Mesothelial cell of epicardium (in vitro differentiated cells): ENCODE results near the gene LENG1. TPM values are rescaled to one million over a fixed set of nuclear protein-coding genes. Genes with fewer than 3 reads are reported as not detected.

Experiments used
- DNase-seq, 2 experiments: peaks; one replicate each; pipeline ENCODE4 v3.0.0; 2021; ENCODE audit warnings: low spot score in 2 of 2; ENCODE audit not compliant: unreplicated experiment in 2 of 2
- H3K27ac Mint-ChIP-seq: 2 replicates; pipeline ENCODE4 v1.8.0; 2021; ENCODE audit warnings: mixed read lengths
- H3K27me3 Mint-ChIP-seq: 2 replicates; pipeline ENCODE4 v1.8.0; 2021; ENCODE audit warnings: low read depth, mixed read lengths
- H3K36me3 Mint-ChIP-seq: 2 replicates; pipeline ENCODE4 v1.8.0; 2021; ENCODE audit warnings: mixed read lengths
- H3K4me1 Mint-ChIP-seq: 2 replicates; pipeline ENCODE4 v1.8.0; 2021; ENCODE audit warnings: mixed read lengths
- H3K4me3 Mint-ChIP-seq: 2 replicates; pipeline ENCODE4 v1.8.0; 2021; ENCODE audit warnings: mild to moderate bottlenecking, moderate library complexity, mixed read lengths
- H3K9me3 Mint-ChIP-seq: 2 replicates; pipeline ENCODE4 v1.8.0; 2021; ENCODE audit warnings: mixed read lengths
- total RNA-seq: library from RNA; stranded (reverse); gene quantifications from 3 replicates; pipeline ENCODE4 v1.2.1, GENCODE V29; 2021
- TF ChIP-seq, protein P1 (sequence below): fragments of 200-600 bp; sonication (generic); IDR thresholded peaks from one replicate; pipeline ENCODE4 v1.5.0; 2021; ENCODE audit warnings: antibody characterized with exemption; ENCODE audit not compliant: unreplicated experiment

Gene LENG1
- total RNA-seq, 1 donor from 2014 or later, result 6.4 TPM

DNA sequence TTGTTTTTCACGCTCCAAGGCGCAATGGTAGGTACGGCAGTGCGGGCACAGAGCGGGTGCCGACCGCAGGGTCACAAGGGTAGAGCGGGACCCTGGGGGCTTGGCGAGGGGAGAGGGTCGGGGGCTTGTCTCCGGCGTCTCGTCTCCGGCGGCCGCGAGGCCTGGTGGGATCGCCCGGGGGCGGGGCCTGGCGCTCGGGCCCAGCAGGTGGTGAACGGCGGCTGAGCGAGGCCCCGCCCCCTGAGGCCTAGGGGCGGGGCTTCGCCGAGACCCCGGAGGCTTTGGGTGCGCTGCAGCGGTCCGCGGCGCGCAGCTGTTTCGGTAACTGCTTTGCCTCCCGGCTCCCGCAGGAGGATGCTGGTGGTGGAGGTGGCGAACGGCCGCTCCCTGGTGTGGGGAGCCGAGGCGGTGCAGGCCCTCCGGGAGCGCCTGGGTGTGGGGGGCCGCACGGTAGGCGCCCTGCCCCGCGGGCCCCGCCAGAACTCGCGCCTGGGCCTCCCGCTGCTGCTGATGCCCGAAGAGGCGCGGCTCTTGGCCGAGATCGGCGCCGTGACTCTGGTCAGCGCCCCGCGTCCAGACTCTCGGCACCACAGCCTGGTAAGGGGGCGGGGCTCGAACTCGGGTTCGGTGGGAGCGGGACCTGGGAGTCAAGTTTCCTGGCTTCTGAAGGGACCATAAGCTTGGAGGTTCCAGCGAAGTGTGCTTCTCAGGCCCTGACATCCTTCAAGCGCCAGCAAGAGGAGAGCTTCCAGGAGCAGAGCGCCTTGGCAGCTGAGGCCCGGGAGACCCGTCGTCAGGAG is 31.7 kb upstream of the LENG1 start, which contains the start of gene TSEN34:
TSEN34 (plus strand) TSS at position 298 of the 800 bp plus-strand sequence; CDS start at position 355, 57 bp downstream.
- TF ChIP-seq, protein P1, sequence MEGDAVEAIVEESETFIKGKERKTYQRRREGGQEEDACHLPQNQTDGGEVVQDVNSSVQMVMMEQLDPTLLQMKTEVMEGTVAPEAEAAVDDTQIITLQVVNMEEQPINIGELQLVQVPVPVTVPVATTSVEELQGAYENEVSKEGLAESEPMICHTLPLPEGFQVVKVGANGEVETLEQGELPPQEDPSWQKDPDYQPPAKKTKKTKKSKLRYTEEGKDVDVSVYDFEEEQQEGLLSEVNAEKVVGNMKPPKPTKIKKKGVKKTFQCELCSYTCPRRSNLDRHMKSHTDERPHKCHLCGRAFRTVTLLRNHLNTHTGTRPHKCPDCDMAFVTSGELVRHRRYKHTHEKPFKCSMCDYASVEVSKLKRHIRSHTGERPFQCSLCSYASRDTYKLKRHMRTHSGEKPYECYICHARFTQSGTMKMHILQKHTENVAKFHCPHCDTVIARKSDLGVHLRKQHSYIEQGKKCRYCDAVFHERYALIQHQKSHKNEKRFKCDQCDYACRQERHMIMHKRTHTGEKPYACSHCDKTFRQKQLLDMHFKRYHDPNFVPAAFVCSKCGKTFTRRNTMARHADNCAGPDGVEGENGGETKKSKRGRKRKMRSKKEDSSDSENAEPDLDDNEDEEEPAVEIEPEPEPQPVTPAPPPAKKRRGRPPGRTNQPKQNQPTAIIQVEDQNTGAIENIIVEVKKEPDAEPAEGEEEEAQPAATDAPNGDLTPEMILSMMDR, result no peak
- Mint-ChIP-seq H3K36me3 (peaks cover 7% of the 10 kb centered on the region), H3K4me1 (peaks cover 31% of the 10 kb centered on the region), H3K27ac (peak within 1 kb of the TSS; percentile 100), H3K27me3 (no peaks in the 10 kb centered on the region), H3K9me3 (no peaks in the 10 kb centered on the region), H3K4me3 (peak within 1 kb of the TSS; percentile 81)
- peak; percentile 87 to 93 for DNase-seq

DNA sequence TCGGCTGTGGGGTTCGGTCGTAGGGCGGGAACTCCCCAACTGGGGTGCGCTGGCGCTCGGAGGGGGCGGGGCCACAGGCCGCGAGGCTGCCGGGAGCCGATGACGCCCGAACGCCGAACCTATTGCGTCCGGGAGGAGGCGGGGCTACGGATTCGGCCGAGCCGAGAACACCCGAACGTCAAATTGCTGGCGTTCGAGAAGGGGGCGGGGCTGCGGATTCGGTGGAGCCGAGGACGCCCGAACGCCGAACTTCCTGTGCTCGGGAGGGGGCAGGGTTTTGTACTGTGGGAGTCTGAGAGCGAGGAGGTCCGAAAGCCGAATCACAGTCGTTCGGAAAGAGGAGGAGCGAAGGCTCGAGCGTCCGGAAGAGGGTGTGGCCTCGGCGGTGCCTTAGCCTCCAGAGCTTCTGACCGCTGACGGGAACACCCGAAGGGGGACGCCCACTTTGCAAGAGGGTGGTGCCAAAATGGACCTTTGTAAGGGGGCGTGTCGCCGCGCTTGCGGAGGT is 31.0 kb upstream of the LENG1 start:
- H3K36me3 Mint-ChIP-seq, result peaks cover 6% of the 10 kb centered on the region
- peak overlapping the region; percentile 81 for H3K4me3 Mint-ChIP-seq
- DNase-seq, result peak; percentile 99 to 100
- H3K27me3 Mint-ChIP-seq, result no peaks in the 10 kb centered on the region
- H3K9me3 Mint-ChIP-seq, result no peaks in the 10 kb centered on the region
- peak overlapping the region; percentile 100 for H3K27ac Mint-ChIP-seq
- TF ChIP-seq, protein P1, result no peak
- peaks cover 31% of the 10 kb centered on the region for H3K4me1 Mint-ChIP-seq

DNA sequence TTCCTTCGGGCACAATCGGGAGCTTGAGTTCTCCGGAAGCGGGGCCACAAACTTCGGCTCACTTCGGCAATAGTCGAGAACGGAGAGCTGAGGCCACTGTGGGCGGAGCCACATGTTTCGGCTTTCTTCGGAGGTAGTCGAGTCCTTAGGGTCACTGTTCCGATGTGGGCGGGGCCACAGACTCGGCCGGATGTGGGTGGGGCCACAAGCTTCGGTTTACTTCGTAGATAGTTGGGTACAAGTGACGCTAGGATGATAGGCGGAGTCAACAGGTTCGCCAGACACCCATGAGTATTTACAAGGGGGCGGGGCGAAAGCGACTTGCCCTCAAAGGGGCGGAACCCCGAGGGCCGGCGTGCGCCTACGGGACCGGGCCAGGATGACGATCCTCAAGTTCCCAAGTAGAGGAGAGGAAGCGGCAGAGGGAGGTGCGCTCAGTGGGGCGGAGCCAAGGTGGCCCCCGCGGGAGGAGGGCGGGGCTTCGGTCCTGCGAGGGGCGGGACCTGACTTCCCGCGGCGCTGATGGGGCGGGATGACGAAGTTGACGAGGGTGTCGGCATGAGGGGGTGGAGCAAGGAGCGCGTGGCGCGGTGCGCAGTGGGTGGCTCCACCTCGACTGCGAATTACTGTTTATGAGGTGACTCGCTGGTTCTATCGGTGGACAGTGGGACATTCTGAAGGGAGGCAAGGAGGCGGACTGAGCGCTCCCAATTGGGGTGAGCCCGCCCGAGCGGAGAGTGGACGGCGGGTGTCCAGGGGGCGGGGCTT is 30.4 kb upstream of the LENG1 start:
- Mint-ChIP-seq H3K4me1 (peaks cover 31% of the 10 kb centered on the region), H3K27ac (peak overlapping the region; percentile 100), H3K4me3 (peak overlapping the region; percentile 81), H3K27me3 (no peaks in the 10 kb centered on the region), H3K9me3 (no peaks in the 10 kb centered on the region), H3K36me3 (peaks cover 6% of the 10 kb centered on the region)
- peak; percentile 100 for DNase-seq
- TF ChIP-seq, protein P1, result no peak

- peaks cover 5% of the 10 kb centered on the region for H3K36me3 Mint-ChIP-seq
- H3K4me3 Mint-ChIP-seq, result peak within 1 kb of the TSS; percentile 81
- peak within 1 kb of the TSS; percentile 100 for H3K27ac Mint-ChIP-seq
- no peaks in the 10 kb centered on the region for H3K9me3 Mint-ChIP-seq
- peak in 1 of 2 experiments; percentile 70 for DNase-seq
- TF ChIP-seq, protein P1, result no peak
- H3K27me3 Mint-ChIP-seq, result no peaks in the 10 kb centered on the region
- H3K4me1 Mint-ChIP-seq, result peaks cover 31% of the 10 kb centered on the region
Observed at GRCh38 chr19:54189145-54189734, 29.7 kb upstream of the LENG1 start, which contains the start of gene MBOAT7. TSS of gene MBOAT7 (minus strand) at chr19:54189580. CDS start at chr19:54188508, 1,072 bp downstream.

DNA sequence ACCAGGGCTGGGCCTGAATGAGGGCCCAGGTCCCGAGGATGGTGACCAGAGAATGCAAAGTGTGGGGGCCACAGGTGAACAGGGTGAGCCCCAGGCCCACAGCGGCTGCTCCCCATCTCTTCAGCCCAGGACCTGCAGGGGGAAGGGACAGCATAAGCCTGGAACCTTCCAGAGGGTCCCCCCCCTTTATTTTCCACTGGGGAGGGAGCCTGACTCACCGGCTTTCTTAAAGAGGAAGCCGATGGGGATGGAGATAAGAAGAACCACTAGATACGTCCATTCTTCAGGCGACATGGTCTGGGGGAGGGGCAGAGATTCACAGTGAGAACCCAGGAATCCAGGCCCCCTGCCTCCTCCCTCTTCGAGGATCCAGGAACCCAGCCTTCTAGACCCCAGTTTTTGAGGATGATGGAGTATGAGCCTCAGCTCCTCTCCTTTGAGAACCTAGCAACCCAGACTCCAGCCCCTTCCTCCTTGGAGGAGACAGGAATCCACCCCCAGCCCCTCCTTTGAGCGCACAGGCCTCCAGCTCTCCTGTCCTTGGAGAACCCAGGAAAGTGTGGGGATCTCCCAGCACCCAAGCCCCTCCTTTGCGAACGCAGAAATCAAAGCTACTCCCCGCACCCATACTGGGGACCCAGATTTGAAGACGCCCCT is 28.8 kb upstream of the LENG1 start:
- H3K27ac Mint-ChIP-seq, result peak overlapping the region; percentile 95
- peak overlapping the region; percentile 81 for H3K4me3 Mint-ChIP-seq
- peaks cover 30% of the 10 kb centered on the region for H3K4me1 Mint-ChIP-seq
- no peaks in the 10 kb centered on the region for H3K9me3 Mint-ChIP-seq
- H3K27me3 Mint-ChIP-seq, result no peaks in the 10 kb centered on the region
- H3K36me3 Mint-ChIP-seq, result peaks cover 11% of the 10 kb centered on the region
- no peak for DNase-seq
- TF ChIP-seq, protein P1, result no peak
